HEK293 (cell line): ENCODE data around the gene DNAJB14.
A peak's percentile ranks its signal among the peaks of the same experiment; 100 is the strongest.

ENCODE experiments used
- CTCF ChIA-PET: fragments of 350-600 bp; formaldehyde crosslinking; extraction: SDS; loops from one replicate; lab custom pipeline; 2021; ENCODE audit warnings: antibody characterized with exemption; lab: Yijun Ruan, JAX
- POLR2A ChIA-PET: fragments of 300-600 bp; formaldehyde crosslinking; extraction: SDS; loops from one replicate; lab custom pipeline; 2020; ENCODE audit warnings: antibody characterized with exemption, inconsistent platforms; lab: Yijun Ruan, JAX
- H3K27ac ChIP-seq: fragments of 200-500 bp; sonication (Bioruptor generic); 2 replicates; pipeline ENCODE4 v1.5.1; 2014; ENCODE audit warnings: low read depth, low read length, control low read depth, inconsistent platforms; ENCODE audit errors: extremely low read depth
- H3K36me3 ChIP-seq, 2 experiments: fragments of 200-500 bp in 1 of 2; sonication (Bioruptor generic) in 1 of 2; 1 replicate in 1 of 2; 2 replicates in 1 of 2; pipeline ENCODE4 v1.5.1; 2014 to 2017; ENCODE audit warnings: inconsistent platforms in 2 of 2, low read length in 2 of 2; ENCODE audit not compliant: control insufficient read depth in 2 of 2, insufficient read depth in 1 of 2
- H3K4me1 ChIP-seq: fragments of 200-500 bp; sonication (Bioruptor generic); 2 replicates; pipeline ENCODE4 v1.5.1; 2014; ENCODE audit warnings: mild to moderate bottlenecking, low read length, inconsistent platforms; ENCODE audit not compliant: control insufficient read depth, insufficient read depth
- H3K4me3 ChIP-seq: 2 replicates; pipeline ENCODE4 v1.5.1; 2011; ENCODE audit warnings: low read depth, mild to moderate bottlenecking, control low read depth, low read length, moderate library complexity
- H3K9me3 ChIP-seq: fragments of 200-500 bp; sonication (Bioruptor generic); 2 replicates; pipeline ENCODE4 v1.5.1; 2014; ENCODE audit warnings: low read depth, low read length, inconsistent platforms; ENCODE audit not compliant: control insufficient read depth, insufficient read depth
- GLIS1 ChIP-seq: fragments of 450-650 bp; formaldehyde crosslinking; IDR thresholded peaks from 2 replicates; pipeline ENCODE4 v1.5.1; 2016; ENCODE audit warnings: missing biosample characterization, missing genetic modification characterization
- HOXD13 ChIP-seq: sonication (generic); formaldehyde crosslinking; IDR thresholded peaks from 2 replicates; pipeline ENCODE4 v1.8.0; 2022; ENCODE audit warnings: missing genetic modification reagents, borderline replicate concordance
- INSM2 ChIP-seq: fragments of 450-650 bp; formaldehyde crosslinking; IDR thresholded peaks from 2 replicates; pipeline ENCODE4 v1.5.1; 2016; ENCODE audit warnings: missing biosample characterization, missing genetic modification characterization
- OVOL3 ChIP-seq: fragments of 450-650 bp; formaldehyde crosslinking; IDR thresholded peaks from 2 replicates; pipeline ENCODE4 v1.5.1; 2016; ENCODE audit warnings: missing biosample characterization, missing genetic modification characterization
- SP7 ChIP-seq: fragments of 450-650 bp; formaldehyde crosslinking; IDR thresholded peaks from 2 replicates; pipeline ENCODE4 v1.5.1; 2016; ENCODE audit warnings: missing biosample characterization, missing genetic modification characterization
- ZBTB8A ChIP-seq: fragments of 450-650 bp; formaldehyde crosslinking; IDR thresholded peaks from 2 replicates; pipeline ENCODE4 v1.5.1; 2016; ENCODE audit warnings: missing biosample characterization, missing genetic modification characterization
- ZFP3 ChIP-seq: fragments of 450-650 bp; formaldehyde crosslinking; IDR thresholded peaks from 2 replicates; pipeline ENCODE4 v1.5.1; 2016; ENCODE audit warnings: low read depth, missing biosample characterization, missing genetic modification characterization
- ZNF16 ChIP-seq: fragments of 450-650 bp; formaldehyde crosslinking; IDR thresholded peaks from 2 replicates; pipeline ENCODE4 v1.5.1; 2016; ENCODE audit warnings: low read depth, missing biosample characterization, missing genetic modification characterization
- ZNF223 ChIP-seq: fragments of 450-650 bp; formaldehyde crosslinking; IDR thresholded peaks from 2 replicates; pipeline ENCODE4 v1.5.1; 2016; ENCODE audit warnings: missing biosample characterization, missing genetic modification characterization
- ZNF292 ChIP-seq: fragments of 450-650 bp; formaldehyde crosslinking; IDR thresholded peaks from 2 replicates; pipeline ENCODE4 v1.5.1; 2016; ENCODE audit warnings: low read depth, missing biosample characterization, missing genetic modification characterization, borderline replicate concordance
- ZNF354C ChIP-seq: fragments of 450-650 bp; formaldehyde crosslinking; IDR thresholded peaks from 2 replicates; pipeline ENCODE4 v1.5.1; 2016; ENCODE audit warnings: missing biosample characterization, missing genetic modification characterization, low read depth, borderline replicate concordance
- ZNF449 ChIP-seq: fragments of 450-650 bp; formaldehyde crosslinking; IDR thresholded peaks from 2 replicates; pipeline ENCODE4 v1.5.1; 2017; ENCODE audit warnings: missing biosample characterization, mild to moderate bottlenecking, missing genetic modification characterization, moderate library complexity
- ZNF488 ChIP-seq: fragments of 450-650 bp; formaldehyde crosslinking; IDR thresholded peaks from 2 replicates; pipeline ENCODE4 v1.5.1; 2016; ENCODE audit warnings: missing biosample characterization, missing genetic modification characterization
- ZNF645 ChIP-seq: fragments of 450-650 bp; formaldehyde crosslinking; IDR thresholded peaks from 2 replicates; pipeline ENCODE4; 2016; ENCODE audit warnings: missing biosample characterization, missing genetic modification characterization
- ZNF660 ChIP-seq: fragments of 450-650 bp; IDR thresholded peaks from 2 replicates; pipeline ENCODE4 v1.5.1; 2018; ENCODE audit warnings: missing biosample characterization, mild to moderate bottlenecking, missing genetic modification characterization
- ZNF664 ChIP-seq: fragments of 450-650 bp; formaldehyde crosslinking; IDR thresholded peaks from 2 replicates; pipeline ENCODE4 v1.5.1; 2016; ENCODE audit warnings: missing biosample characterization, missing genetic modification characterization
- ZNF677 ChIP-seq: fragments of 450-650 bp; IDR thresholded peaks from 2 replicates; pipeline ENCODE4 v1.5.0; 2018; ENCODE audit warnings: missing biosample characterization, mild to moderate bottlenecking, missing genetic modification characterization, moderate library complexity
- ZNF707 ChIP-seq: fragments of 450-650 bp; formaldehyde crosslinking; IDR thresholded peaks from 2 replicates; pipeline ENCODE4 v1.5.1; 2016; ENCODE audit warnings: missing biosample characterization, missing genetic modification characterization
- ZNF830 ChIP-seq: fragments of 450-650 bp; IDR thresholded peaks from 2 replicates; pipeline ENCODE4 v1.5.0; 2018; ENCODE audit warnings: missing biosample characterization, missing genetic modification characterization, low read depth, mild to moderate bottlenecking, moderate library complexity
- ZNF843 ChIP-seq: fragments of 450-650 bp; formaldehyde crosslinking; IDR thresholded peaks from 2 replicates; pipeline ENCODE4 v1.5.1; 2016; ENCODE audit warnings: missing biosample characterization, missing genetic modification characterization
- ZSCAN18 ChIP-seq: fragments of 450-650 bp; formaldehyde crosslinking; IDR thresholded peaks from 2 replicates; pipeline ENCODE4 v1.5.1; 2016; ENCODE audit warnings: missing biosample characterization, missing genetic modification characterization
- TF ChIP-seq, protein P1 (sequence below): fragments of 450-650 bp; formaldehyde crosslinking; IDR thresholded peaks from 2 replicates; pipeline ENCODE4 v1.5.1; 2017; ENCODE audit warnings: missing biosample characterization, missing genetic modification characterization
- TF ChIP-seq, protein P2 (sequence below): fragments of 450-650 bp; formaldehyde crosslinking; optimal IDR thresholded peaks from 2 replicates; pipeline ENCODE3; 2016; ENCODE audit warnings: missing biosample characterization, mild to moderate bottlenecking, missing genetic modification characterization

The DNAJB14 gene

DNA sequence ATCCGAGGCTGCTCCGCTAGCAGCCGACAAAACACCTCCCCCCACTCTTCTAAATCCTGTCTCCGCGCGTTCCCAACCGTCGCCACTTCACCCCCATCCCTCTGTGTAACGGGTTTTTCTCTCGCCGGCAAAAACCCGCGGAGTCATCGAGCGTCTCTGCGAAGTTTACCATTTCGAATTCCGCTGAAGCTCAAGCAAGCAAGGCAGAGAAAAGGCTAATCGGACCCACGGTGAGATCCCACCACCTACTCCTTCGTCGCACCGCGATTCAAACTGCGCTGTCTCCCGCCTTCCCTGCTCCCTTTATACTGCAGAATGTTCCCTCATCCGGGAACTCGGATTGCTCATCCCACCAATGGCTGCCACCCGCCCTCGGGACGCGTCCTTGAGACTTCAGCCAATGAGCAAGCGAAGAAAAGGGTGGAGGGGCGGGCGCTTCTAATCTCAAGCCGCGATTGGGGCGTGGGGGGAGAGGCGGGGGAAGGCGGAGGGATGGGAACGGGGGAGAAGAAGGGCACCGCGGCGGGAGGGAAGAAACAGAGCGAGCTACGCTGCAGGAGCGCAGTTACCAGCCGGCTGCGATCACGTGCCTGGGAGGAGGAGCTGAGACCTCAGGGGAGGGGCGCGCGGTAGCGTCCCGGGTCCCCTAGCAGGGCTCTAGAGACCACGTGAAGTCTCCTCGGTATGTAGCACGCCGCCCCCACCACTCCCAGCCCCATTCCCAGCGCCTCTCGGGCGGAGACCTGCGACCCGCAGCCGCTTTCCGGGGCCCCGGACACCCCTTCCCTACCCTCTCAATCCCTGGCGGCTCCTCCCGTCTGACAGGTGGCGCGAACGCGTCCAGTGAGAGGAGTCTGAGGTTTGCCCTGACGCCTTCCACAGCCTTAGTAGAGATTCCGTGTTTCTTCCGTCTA is 3.8 kb upstream of the DNAJB14 start, which contains the start of gene H2AZ1 (continued):
- TF ChIP-seq, protein P1, sequence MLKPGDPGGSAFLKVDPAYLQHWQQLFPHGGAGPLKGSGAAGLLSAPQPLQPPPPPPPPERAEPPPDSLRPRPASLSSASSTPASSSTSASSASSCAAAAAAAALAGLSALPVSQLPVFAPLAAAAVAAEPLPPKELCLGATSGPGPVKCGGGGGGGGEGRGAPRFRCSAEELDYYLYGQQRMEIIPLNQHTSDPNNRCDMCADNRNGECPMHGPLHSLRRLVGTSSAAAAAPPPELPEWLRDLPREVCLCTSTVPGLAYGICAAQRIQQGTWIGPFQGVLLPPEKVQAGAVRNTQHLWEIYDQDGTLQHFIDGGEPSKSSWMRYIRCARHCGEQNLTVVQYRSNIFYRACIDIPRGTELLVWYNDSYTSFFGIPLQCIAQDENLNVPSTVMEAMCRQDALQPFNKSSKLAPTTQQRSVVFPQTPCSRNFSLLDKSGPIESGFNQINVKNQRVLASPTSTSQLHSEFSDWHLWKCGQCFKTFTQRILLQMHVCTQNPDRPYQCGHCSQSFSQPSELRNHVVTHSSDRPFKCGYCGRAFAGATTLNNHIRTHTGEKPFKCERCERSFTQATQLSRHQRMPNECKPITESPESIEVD: no peak
- TF ChIP-seq GLIS1 (tag by site-specific recombination) (peak; percentile 70; the same call in 1 of the 2 replicates), ZSCAN18 (tag by site-specific recombination) (no peak), HOXD13 (CRISPR knock-in tag) (no peak), ZNF223 (tag by site-specific recombination) (no peak), ZBTB8A (tag by site-specific recombination) (peak; percentile 64), ZNF16 (tag by site-specific recombination) (peak; percentile 51; the same call in 1 of the 2 replicates), ZNF645 (tag by site-specific recombination) (no peak), ZNF660 (peak; percentile 82), ZNF707 (tag by site-specific recombination) (no peak)

GRCh38 chr4:99949034-99949998 is 2.9 kb upstream of the DNAJB14 start:
- ChIA-PET CTCF (interaction anchor here (0.7 to 1.4 kb wide), 6 partner anchors 41 to 145 kb away, joined by 3 to 4 read pairs (median 3); no protein-coding TSS in a partner anchor), POLR2A (interaction anchor here (0.6 to 1.4 kb wide), 12 partner anchors 9 to 1688 kb away, joined by 3 to 11 read pairs (median 5); partner anchors contain the start of genes LAMTOR3, PPP3CA, RAP1GDS1 and TRMT10A)
- no peaks in the 10 kb centered on the region for H3K4me1 ChIP-seq
- TF ChIP-seq ZFP3 (tag by site-specific recombination) (no peak), ZNF830 (no peak), INSM2 (tag by site-specific recombination) (no peak), OVOL3 (no peak), ZNF292 (tag by site-specific recombination) (no peak), ZNF664 (tag by site-specific recombination) (no peak), ZNF354C (tag by site-specific recombination) (no peak), ZNF488 (no peak), ZNF843 (tag by site-specific recombination) (no peak; the same call in 1 of the 2 replicates), ZNF449 (tag by site-specific recombination) (peak; percentile 36; the same call in 1 of the 2 replicates), ZNF677 (tag by site-specific recombination) (no peak), SP7 (tag by site-specific recombination) (peak; percentile 53)
- TF ChIP-seq, protein P2, sequence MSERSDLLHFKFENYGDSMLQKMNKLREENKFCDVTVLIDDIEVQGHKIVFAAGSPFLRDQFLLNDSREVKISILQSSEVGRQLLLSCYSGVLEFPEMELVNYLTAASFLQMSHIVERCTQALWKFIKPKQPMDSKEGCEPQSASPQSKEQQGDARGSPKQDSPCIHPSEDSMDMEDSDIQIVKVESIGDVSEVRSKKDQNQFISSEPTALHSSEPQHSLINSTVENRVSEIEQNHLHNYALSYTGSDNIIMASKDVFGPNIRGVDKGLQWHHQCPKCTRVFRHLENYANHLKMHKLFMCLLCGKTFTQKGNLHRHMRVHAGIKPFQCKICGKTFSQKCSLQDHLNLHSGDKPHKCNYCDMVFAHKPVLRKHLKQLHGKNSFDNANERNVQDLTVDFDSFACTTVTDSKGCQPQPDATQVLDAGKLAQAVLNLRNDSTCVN: peak; percentile 76

More at GRCh38 chr4:99949034-99949998, 2.9 kb upstream of the DNAJB14 start:
- Histone ChIP-seq H3K36me3 (peaks cover 3 to 31% of the 10 kb centered on the region in 2 experiments; a peak in 1 of 3 replicates), H3K9me3 (no peaks in the 10 kb centered on the region), H3K4me3 (peak overlapping the region; percentile 77), H3K27ac (peak overlapping the region; percentile 95)
